GM21529 (cell line): ENCODE results near the gene HOXB6.

Experiments
- ATAC-seq: cut with Tn5 transposase; IDR thresholded peaks from one replicate; pipeline ENCODE4 v1.9.1; 2021; ENCODE audit not compliant: unreplicated experiment

The HOXB6 gene

DNA sequence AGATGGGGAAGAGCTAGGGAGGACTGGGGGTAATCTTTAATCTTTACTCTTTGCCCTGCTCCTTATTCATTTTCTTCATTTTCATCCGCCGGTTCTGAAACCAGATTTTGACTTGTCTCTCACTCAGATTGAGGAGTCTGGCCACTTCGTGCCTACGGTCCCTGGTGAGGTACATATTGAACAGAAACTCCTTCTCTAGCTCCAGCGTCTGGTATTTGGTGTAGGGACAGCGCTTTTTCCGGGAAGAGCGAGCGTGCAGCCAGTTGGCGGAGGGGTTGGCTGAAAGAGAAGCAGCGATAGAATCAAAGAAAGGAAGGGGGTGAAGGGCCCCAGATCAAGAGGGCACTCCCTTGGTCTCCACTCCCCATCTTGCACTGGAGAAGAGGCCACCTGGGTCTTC lies 18.1 kb upstream of the HOXB6 start:
- ATAC-seq, result no peak

- no peak for ATAC-seq
These were observed 16.9 kb upstream of the HOXB6 start for GRCh38 chr17:48621410-48622392.

GRCh38 chr17:48620461-48621139 lies 15.8 kb upstream of the HOXB6 start:
- no peak for ATAC-seq

- ATAC-seq, result no peak
These were observed 15.2 kb upstream of the HOXB6 start for GRCh38 chr17:48619826-48620449.

DNA sequence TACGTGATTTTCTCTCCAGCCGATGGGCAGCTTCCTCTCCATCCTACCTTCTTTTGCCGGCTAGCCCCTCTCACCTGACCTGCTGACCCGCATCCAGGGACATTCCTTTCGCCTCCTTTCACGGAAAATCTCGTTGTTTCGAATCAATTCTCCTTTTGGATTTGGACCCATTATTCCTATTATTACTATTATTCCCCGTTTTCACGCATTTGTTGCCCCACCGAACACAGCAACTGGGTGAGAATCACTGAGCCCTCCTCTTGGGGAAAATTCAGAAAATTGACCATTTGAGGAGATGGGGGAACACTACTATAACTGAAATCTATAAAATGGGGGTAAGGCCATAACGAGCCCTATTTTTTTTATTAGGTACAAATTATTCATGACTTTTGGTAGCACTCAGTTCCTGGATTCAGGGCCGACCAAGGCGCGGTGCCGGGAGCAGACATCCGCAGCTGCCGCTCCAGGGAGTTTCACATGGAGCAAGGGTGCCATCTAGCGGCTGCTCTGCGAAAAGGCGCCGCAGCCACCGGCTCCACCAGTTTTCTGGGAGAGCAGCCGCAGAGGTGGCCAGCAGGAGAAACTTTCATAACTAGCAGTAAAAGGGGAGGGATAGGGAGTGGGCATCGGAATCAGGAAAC lies 13.6 kb upstream of the HOXB6 start:
- no peak for ATAC-seq

- ATAC-seq, result no peak
These were observed 12.9 kb upstream of the HOXB6 start for GRCh38 chr17:48617471-48618255.

- no peak for ATAC-seq
These were observed 12.1 kb upstream of the HOXB6 start for GRCh38 chr17:48616717-48617470.

GRCh38 chr17:48615963-48616716 lies 11.4 kb upstream of the HOXB6 start:
- no peak for ATAC-seq

- no peak for ATAC-seq
These were observed 10.5 kb upstream of the HOXB6 start, which contains the start of gene HOXB8 for GRCh38 chr17:48615047-48615962. TSS of gene HOXB8 (minus strand) at chr17:48615292. CDS start at chr17:48614704, 588 bp downstream.

DNA sequence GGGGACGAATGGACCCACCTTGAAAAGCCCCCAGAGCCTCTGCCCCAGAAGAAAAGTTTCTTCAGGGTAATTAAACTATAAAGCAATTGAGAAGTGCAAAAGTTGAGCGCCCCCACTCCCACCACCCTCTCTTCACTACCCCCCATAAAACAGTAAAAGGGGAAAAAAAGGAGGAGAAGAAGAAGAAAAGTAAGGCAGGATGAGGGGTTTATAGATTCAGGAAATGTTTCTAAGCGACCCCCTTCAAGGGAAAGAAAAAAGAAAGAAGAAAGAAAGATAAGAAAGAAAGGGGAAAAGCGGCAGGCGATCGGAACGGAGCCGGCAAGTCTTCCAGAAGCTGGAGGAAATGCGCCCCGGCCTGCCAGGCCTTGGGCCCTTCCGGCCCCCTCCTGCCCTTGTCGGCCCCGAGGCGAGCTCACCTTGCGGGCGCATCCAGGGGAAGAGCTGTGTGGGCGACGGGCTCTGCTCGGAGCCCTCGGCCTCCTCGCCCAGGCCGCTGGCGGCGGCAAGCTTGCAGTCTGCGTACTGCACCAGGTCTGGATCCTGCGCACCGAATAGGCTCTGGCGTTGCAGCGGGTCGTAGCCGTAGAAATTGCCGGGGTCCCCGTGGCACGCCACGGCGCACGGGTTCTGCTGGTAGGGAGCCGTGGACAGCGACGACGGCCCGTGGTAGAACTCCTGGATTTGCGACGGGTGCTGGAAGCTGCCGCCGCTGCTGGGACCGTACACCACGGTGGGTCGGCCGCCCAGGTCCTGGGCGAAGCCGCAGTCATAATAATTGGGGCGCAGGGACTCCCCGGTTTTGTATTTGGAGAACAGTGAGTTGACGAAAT lies 9.3 kb upstream of the HOXB6 start:
- no peak for ATAC-seq

DNA sequence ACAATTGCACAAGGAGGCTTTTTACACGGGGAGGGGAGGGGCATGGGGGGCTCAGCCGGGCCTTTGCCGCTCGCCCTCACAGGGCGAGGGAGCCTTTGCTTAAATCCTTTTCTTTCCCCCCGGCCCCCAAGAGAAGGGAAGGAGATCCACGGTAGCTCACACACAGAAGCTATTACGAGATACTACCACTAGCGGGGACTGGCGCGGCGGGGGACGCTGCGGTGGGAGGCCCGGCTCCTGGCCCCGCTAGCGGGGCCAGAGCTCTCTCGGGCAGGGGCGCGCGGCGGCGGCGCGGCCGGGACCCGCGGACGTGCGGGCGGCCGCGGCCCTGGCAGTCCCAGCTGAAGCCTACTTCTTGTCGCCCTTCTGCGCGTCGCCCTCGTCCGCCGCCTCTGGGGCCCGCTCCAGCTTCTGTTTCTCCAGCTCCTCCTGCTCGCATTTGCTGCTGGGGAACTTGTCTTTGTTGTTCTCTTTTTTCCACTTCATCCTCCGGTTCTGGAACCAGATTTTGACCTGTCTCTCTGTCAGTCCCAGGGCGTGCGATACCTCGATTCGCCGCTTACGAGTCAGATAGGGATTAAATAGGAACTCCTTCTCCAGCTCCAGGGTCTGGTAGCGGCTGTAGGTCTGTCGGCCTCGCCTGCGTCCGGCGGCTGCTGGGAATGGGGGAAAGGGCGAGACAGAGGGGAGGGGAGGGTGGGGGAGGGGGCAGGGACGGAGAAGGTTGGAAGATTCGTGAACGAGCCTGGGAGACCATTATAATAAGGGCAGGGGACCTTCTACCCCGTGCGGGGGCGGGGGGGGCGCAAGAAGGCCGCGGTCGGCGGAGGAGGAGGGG lies 8.3 kb upstream of the HOXB6 start:
- ATAC-seq, result no peak

DNA sequence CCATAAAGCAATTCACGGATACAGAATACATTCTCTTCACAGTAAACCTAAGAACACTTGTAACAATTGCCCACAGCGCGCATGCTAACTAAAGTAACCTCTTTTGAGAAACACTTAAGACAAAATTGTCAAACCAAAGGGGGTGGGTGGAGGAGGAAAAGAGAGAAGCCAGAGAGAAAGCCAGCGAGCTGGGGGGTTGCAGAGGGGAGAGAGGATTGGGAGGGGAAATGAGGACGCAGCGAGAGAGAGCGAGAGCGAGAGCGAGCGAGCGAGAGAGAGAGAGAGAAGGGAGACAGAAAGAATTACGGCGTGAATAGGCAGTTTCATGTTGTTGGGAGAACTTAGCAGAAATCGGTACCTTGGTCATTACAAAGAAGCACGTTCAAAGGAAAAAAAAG lies 7.7 kb upstream of the HOXB6 start:
- no peak for ATAC-seq

DNA sequence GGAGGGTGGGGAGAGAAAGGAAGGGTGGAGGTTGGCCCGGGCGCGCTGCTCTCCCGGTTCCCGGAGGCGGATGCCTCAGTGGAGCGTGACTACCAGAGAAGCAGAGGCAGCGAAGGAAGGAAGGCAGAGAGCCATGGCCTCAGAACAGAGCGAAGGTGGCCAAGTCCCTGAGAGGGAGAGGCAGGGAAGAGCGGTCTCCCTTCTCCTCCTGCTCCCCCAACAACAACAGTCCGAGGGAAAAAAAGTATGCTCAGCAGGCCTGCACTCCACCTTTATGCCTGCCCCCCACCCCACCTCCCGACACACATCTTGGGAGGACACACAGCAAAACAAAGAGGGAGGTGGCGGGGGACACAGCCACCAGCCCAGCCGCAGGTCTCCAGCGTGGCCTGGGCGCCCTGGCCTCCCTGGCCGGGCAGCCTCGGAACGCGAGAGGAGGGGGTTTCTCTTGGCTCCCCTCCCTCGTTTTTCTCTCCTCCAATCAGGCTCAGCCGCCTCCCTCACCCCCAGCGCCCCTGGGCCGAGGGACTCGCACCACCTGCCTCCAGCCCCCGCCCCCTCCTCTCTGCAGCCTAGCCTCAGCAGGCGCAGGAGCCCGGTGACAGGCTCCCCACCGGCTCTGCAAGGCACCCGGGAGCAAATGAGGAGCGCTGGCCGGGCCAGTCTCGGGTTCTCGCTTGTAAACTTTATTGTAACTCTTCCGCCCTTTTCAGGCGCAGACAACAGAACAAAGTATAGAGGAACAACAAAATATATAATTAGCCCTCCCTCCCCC lies 7.1 kb upstream of the HOXB6 start:
- no peak for ATAC-seq

GRCh38 chr17:48611213-48611612 lies 6.4 kb upstream of the HOXB6 start:
- ATAC-seq, result no peak
